GM18498 (cell line): ENCODE results near the gene KCNT2.
"Not testable (repeated sequence)": the region's sequence is repeated elsewhere in the genome, so short reads cannot be mapped to it uniquely, and the experiment has no call there.

Source experiments
- ATAC-seq: cut with Tn5 transposase; IDR thresholded peaks from one replicate; pipeline ENCODE4 v1.9.1; 2021; ENCODE audit warnings: mild to moderate bottlenecking, moderate library complexity; ENCODE audit not compliant: unreplicated experiment

KCNT2 gene

DNA sequence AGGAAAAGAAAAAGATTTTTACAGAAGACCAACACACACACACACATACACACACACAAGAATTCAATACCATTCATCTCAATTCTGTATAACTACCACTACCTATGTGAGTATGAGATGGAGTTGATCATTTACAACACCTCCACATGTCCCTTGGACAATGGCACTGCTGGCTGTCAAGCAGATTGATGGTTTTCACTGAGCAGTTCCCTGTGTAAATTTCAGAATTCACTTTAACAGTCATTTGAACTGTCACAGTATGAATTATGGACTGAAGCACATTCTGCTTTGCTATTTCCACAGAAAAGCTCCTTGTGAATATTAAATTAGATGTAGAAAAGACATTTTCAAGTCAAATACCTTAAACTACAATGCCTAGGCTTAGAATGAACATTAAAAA lies 14.3 kb downstream of the KCNT2 start:
- no peak for ATAC-seq

DNA sequence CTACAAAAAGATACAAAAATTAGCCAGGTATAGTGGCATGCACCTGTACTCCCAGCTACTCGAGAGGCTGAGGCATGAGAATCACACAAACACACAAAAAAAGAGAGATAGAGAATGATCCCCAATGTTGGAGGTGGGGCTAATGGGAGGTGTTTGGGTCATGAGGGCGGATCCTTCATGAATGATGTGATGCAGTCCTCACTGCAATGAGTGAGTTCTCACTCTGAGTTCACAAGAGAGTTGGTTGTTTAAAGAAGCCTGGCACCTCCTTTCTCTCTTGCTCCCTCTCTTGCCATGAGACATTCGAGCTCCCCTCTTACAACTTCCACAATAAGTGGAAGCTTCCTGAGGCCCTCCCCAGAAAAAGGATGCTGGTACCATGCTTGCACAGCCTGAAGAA lies 17.3 kb downstream of the KCNT2 start:
- ATAC-seq = no peak

DNA sequence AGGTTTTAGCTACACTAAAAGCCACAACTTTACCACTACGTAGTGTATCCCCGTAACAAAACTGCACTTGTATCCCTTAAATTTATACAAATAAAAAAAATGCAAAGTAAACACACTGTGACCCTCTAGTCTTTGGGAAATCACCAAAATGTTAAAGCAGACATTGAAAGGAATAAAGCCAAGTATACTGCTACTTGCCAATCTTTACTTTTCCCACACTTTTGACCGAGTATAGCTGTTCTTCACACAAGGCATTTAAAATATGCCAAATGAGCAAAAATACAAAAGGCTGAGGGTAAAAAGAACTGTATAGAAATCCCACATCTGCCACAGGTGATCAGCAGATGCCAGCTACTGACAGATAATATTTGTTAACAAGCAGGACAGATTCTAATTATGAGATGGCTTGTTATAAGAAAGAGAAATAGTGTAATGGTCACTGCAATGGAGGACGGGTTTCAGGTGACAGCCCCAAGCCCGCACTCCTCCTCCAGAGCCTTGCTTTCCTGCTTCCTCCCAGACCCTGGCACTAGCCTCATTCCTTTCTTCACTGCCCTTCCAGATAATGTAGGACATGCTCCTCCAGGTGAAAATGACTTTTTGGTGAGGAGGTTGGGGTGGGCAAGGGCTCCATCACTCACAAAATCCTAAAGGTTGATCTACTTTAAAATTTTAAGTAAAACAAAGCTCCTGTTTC lies 18.1 kb downstream of the KCNT2 start:
- ATAC-seq = no peak

DNA sequence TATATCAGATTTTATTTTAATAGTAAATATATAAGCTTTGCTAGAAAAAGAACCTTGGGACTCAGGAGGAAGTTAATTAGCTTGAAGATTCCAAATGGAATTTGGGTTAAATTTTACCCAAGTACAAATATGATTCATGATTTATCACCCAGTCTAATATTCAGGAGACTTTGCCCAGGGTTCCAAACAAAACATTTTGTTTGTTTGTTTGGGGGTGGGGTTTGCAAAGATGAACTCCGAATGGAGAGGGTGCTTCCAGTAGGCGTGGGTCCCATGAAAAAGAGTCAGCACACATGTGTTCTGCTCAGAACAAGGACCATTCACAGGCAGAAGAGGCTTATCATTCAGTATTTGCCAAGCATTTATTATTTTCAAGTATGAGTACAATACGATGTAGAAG lies 23.5 kb downstream of the KCNT2 start:
- no peak for ATAC-seq

DNA sequence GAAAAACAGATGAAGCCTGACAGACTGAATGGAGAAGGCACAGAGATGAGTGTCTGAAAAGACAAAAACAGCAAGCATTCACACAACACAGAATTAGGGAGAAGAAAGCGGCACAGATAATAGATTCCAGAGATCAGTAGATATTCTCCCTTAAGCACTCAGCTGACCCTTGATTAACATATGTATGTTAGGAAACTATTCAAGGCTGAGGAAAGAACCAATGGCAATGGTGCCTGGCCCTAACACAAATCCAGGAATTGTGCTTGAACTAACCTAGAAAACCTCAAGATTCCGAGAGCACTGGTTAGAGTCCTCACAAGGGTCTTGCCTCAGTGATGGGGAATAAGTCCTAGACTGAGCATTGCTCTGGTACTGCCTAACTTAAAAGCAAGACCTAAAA lies 30.9 kb downstream of the KCNT2 start:
- no peak for ATAC-seq

DNA sequence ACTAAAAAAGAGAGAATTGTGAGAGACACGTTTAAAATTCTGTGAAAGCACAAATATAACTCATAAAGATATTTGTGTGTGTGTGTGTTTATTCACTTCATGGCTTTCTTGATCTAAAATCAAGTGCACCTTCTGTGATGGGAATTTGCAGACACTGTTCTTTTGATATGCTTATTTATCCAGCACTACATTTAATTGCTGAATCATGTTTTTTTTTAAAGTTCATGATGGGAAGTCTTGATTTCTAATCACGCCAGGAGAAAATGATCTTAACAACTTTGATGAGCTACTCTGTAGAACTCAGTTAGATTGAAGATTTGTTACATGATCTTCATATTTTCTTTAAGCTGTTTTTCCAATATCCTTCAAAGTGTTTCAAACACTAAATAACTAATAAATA lies 35.0 kb downstream of the KCNT2 start:
- no peak for ATAC-seq

DNA sequence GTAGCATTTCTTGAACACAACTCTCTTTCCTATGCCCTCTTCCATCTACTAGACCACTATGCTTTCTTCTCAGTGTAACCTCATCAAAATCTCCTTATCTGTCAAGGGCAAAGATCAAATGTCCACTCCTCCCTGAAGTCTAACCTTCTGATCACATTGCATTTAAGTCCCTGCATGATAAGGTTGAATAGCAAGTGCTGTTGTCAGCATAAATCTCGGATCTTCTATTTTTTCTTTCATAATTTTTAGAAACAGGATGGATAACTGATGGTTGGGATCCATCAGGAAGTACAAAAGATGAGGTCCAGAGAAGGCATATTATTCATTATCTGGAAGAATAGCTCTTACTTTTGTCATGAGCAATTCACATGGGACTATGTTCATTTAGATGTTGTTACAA lies 41.0 kb downstream of the KCNT2 start:
- ATAC-seq = no peak

DNA sequence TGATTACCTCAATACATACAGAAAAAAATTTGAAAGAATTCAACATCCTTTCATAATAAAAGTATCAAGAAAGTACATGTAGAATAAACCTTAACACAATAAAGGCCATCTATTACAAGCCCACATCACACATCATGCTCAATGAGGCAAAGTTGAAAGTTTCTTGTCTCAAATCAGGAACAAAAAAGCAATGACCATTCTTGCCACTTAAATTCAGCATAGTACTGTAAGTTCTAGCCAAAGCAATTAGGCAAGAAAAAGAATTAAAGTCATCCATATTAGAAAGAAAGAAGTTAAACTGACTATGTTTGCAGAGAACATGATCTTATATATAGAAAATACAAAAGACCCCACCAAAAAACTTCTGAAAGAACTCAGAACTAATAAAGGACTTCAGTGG lies 44.5 kb downstream of the KCNT2 start:
- no peak for ATAC-seq

DNA sequence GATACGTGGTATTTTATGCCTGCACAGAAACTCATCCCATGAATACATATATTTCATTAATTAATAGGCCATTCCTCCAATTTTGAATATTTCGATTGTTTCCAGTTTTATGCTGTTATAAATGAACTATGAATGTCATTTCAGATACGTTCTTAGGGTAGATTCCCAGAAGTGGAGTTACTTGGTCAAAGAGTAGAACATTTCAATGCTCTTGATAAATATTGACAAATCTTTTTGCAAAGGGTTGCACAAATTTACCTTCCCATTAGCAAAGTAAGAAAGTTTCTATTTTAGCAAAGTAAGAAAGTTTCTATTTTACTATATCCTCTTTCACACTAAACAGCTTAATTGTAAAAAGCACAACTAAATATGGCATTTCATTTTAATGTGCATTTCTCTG lies 48.9 kb downstream of the KCNT2 start:
- no peak for ATAC-seq

DNA sequence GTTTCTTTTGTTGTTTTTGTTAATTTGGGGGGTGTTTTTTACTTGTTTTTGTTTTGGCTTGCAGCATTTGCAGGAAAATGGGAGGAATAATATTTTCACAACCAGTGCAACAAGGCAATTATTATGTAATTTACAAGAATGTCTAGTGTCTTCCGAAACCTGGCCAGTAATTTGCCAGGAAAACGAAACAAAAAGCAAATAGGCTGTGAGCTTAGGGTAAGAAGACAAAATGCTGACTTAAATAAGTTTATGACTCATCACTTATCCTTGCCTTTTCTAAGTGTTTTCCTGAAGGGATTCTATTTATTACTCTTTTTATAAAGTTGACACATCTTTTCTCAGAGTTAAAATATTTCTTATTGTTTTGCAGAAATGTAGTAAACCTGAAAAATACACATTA lies 49.8 kb downstream of the KCNT2 start:
- no peak for ATAC-seq

DNA sequence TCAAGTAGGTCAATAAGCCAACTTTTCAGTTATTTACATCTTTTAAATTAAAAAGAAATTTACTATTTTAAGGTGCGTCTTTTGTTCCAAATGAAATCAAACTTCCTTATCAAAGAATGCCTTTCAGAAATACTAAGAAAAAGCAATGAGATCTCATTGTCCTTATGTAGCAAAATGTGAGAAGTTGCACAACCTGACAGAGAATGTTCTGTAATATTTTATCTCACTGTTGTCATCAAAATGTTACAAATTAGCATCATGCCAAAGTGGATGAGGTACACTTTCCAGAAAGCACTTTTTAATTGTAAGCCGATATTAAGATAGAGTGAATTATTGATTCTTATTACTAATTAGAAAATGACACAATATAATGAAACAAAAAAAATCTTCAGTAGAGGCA lies 50.4 kb downstream of the KCNT2 start:
- ATAC-seq = no peak

DNA sequence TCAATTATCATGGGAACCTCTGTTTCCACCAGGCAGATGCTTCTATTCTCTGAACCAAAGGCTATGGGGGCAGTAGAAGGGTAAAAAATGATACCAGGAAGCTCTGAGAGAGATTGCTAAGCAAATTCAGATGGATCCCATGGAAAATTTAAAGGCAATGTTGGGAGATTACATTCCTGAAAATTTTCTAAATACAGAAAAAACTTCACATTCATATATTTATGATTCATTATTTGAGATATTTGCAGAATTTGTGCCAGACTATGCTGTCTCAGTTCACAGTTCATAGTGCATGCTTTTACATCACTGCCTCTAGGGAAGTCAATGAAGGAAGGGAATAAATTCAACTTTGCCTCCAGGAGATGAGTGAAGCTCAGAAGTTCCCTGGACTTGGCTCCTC lies 57.5 kb downstream of the KCNT2 start:
- no peak for ATAC-seq

DNA sequence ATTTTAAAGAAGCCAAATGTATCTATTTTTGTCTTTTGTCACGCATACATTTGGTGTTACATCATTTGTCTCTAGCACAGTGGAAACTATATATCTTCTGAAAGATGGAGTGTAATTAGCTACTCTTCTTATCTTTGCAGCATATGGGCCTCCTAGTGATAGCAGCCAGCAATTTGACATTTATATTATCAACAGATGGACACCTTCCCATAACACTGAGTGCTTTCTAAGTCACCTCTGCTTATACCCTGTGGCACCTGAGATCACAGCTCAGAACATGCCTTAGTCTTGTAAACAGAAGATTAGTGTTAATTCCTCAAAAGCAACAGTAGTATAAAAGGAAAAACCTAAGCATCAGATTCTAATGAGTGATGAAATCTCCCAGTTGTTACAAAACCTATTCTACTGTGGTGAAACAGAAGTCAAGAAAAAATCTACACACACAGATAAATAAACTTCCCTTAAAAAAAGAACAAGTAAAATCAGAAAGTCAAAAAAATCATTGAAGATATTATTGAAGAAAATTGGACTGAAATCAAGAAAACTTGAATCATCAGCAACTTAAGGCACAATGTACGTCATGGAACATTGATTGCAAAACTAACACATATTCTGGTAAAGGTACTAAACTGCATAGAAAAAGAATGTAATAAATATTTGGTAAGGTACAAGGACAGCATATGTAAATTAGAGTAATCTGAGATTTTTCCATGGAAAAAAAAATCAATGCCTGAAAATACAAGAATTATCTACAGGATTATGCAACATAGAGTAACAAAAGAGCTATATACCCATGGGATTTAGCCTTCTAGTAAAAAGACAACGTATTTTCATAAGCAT lies 61.7 kb downstream of the KCNT2 start:
- ATAC-seq = no peak

DNA sequence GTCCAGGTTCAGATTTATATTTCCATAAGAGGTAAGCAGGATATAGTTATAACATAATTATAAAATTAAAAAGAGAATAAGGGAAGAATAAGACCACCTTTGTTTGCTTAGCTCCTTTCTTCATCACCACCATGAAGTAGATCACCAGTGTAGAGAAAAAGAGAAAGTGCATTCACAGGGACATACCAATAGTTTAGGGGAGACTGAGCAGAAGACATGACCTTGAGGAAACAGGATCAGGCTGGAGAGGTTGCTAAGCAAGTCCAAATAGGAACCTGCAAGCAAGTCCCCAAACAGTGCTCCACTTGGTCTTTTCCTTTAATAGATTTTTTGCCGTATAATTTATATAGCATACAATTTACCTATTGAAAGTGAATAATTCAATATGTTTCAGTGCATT lies 63.0 kb downstream of the KCNT2 start:
- ATAC-seq = no peak

DNA sequence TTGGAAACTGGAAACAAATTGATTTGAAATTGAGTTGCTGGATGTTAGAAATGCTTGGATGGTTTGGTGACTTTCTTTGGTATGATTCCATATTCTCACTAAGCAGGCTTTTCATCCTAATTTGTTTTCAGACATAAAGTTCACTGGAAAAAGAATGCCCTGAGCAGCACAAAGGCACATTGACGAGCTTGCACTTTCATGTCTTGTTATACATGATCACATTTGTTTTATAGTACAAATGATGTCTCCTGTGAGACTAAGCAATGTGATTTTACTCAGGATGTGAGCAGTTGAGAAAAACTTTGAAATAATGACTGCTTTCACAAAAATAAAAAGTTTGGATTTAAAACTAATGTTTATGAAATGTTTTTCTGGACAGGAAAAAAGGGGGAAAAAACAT lies 63.6 kb downstream of the KCNT2 start:
- no peak for ATAC-seq

DNA sequence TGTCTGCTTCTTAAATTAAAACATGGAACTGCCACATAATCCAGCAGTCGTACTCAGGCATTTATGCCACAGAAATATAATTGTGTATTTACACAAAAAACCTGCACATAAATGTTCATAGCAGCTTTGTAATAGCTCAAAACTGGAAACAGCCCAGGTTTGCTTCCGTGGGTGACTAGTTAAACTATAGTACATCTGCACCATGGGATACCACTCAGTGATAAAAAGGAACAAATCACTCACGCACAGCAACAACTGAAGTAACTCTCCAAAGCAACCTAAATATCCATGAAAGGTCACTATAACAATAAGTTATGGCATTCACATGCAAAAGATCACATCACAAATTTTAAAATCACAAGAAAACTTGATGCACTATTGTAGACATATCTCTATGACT lies 64.4 kb downstream of the KCNT2 start:
- ATAC-seq = no peak

DNA sequence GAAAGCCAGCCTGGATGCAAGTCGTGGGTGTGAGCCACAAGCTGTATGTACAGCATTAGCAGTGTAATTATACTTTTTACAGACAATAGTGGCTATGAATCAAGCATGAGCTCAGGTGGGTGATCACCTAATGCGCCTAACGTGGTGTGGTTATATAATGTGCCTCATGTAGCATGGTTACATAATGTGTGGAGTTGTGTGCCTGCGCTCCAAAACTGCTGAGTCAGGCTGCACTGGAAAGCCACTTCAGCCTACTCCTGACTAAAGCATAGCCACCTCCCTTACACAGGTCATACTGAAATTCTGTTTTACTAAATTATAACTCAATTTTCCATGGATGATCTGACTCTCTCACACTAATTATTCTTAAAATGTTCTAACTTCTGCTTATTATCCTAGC lies 69.8 kb downstream of the KCNT2 start:
- ATAC-seq = no peak

DNA sequence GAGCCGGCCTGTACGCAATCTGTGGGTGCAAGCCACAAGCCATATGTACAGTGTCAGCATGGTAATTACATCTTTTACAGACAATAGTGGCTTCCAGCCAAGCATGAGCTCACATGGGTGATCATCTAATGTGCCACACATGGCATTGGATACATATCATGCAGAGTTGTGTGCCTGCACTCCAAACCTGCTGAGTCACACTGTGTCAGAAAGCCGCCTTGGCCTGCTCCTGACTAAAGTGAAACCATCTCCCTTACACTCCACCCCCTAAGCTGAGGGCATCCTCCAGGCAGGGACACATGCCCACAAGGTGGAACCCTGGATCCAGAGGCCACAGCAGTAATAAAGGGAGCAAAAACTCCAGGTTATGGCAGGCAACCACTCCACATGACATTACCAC lies 72.5 kb downstream of the KCNT2 start:
- ATAC-seq = no peak

DNA sequence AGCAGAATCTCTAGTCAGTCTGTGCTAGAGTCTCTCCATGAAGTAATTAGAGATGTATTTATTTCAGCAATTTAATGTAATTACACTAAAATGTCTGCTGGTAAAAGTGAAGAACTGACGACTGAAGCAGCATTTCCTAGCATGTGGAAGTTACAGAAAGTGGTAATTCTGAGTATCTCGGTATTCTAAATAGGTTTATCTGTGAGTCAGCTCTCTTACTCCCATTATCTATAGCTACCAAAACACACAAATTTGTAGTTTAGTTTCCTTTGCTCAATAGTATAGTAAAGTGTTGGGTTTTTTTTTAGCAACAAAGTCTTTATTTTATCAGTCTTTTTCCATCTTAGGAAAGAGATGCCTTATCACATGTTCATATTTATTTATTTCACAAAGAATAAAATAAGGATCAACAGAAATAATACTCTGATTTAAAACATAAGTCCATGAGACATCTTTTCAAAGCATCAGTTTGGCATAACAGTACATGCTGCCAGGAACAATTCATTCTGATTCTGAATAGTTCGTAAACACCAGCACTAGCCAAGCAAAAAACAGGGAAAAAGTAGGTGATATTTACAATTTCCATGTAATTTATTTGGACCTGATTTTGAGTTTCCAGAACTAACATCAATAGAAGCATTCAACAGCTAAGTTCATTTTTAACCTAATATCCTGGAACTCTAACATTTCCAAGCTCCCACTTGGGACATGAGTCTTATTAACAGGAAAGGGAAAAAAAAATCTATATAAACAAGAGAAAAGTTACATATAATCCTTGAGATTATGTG lies 76.3 kb downstream of the KCNT2 start:
- no peak for ATAC-seq

DNA sequence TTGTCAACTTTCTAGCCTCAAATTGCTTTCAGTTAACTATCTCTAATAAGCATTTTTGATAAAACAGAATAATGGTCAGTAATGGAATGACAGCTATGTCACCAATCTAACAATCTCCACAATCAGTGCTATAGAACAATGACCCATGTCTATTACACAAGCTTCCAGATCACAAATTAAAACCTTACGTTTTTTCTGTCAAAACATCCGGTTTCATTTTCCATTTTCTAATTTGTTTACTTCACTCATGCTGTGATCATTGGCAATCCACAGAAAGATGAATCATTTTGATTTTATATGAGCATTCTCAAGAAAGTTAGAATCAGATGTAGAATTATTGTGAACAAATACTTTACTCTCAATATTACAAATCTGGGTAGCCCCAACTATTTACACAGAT lies 80.3 kb downstream of the KCNT2 start:
- ATAC-seq = no peak

DNA sequence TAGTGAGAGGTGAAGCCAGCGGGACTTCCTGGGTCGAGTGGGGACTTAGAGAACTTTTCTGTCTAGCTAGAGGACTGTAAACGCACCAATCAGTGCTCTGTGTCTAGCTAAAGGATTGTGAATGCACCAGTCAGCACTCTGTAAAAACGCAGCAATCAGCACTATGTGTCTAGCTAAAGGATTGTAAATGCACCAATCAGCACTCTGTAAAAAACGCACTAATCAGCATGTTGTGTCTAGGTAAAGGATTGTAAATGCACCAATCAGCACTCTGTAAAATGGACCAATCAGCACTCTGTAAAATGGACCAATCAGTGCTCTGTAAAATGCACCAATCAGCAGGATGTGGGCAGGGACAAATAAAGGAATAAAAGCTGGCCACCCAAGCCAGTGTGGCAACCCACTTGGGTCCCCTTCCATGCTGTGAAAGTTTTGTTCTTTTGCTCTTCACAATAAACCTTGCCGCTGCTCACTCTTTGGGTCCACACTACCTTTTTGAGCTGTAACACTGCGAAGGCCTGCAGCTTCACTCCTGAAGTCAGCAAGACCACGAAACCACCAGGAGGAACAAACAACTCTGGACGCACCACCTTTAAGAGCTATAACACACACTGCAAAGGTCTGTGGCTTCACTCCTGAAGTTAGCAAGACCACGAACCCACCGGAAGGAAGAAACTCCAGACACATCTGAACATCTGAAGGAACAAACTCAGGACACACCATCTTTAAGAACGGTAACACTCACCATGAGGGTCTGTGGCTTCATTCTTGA lies 85.5 kb downstream of the KCNT2 start:
- ATAC-seq = not testable (repeated sequence)
